Bronchial epithelial cell (primary cell): ENCODE data around the gene EDN2. TPM values are rescaled to one million over a fixed set of nuclear protein-coding genes. Genes with fewer than 3 reads are reported as not detected.

Experiments
- DNase-seq: peaks from one replicate; pipeline ENCODE4 v3.0.0-alpha.2; 2010; ENCODE audit warnings: low read depth
- FAIRE-seq: peaks from 2 replicates; lab custom pipeline; 2011; peaks lifted over from hg19 to GRCh38; lab: Jason Lieb, UNC
- H3K27me3 ChIP-seq: 2 replicates; pipeline ENCODE4 v1.5.1; 2011; ENCODE audit warnings: low read length; ENCODE audit not compliant: control insufficient read depth, insufficient read depth
- H3K36me3 ChIP-seq: 2 replicates; pipeline ENCODE4 v1.5.1; 2011; ENCODE audit warnings: low read length; ENCODE audit not compliant: control insufficient read depth, insufficient read depth
- H3K4me3 ChIP-seq: 2 replicates; pipeline ENCODE4 v1.5.1; 2011; ENCODE audit warnings: mild to moderate bottlenecking, low read depth, low read length, control low read depth
- CTCF ChIP-seq: IDR thresholded peaks from 2 replicates; pipeline ENCODE4 v1.5.1; 2011; ENCODE audit warnings: mild to moderate bottlenecking, moderate library complexity, low read length, control low read depth, inconsistent platforms; ENCODE audit not compliant: insufficient read depth, severe bottlenecking
- total RNA-seq: library from RNA; depleted of rRNA; stranded (reverse); fragments of >200 nt; gene quantifications from 2 replicates; pipeline ENCODE4 v1.2.1, GENCODE V29; 2014

EDN2 gene
- total RNA-seq, 1 donor from 2014 or later: 1.6 TPM

- TF ChIP-seq CTCF: no peak
- FAIRE-seq (no peak), DNase-seq (no peak)
- H3K4me3 ChIP-seq: no peak overlapping the region
- peaks cover 5% of the 10 kb centered on the region for H3K27me3 ChIP-seq
- H3K36me3 ChIP-seq: no peaks in the 10 kb centered on the region
Observed at GRCh38 chr1:41449326-41449921, 35.1 kb downstream of the EDN2 start.

GRCh38 chr1:41448821-41449220, 35.7 kb downstream of the EDN2 start:
- no peak for FAIRE-seq
- DNase-seq: no peak
- TF ChIP-seq CTCF: no peak
- Histone ChIP-seq H3K27me3 (peaks cover 5% of the 10 kb centered on the region), H3K36me3 (no peaks in the 10 kb centered on the region), H3K4me3 (no peak overlapping the region)

- no peak overlapping the region for H3K4me3 ChIP-seq
- DNase-seq (peak; percentile 29), FAIRE-seq (no peak)
- peaks cover 5% of the 10 kb centered on the region for H3K27me3 ChIP-seq
- H3K36me3 ChIP-seq: no peaks in the 10 kb centered on the region
- no peak for TF ChIP-seq CTCF
Observed at GRCh38 chr1:41447995-41448770, 36.3 kb downstream of the EDN2 start.

- no peak for TF ChIP-seq CTCF
- FAIRE-seq (no peak), DNase-seq (no peak)
- Histone ChIP-seq H3K27me3 (peaks cover 5% of the 10 kb centered on the region), H3K36me3 (no peaks in the 10 kb centered on the region), H3K4me3 (no peak overlapping the region)
Observed at GRCh38 chr1:41446851-41447610, 37.5 kb downstream of the EDN2 start.

- no peak for TF ChIP-seq CTCF
- DNase-seq: no peak
- FAIRE-seq: no peak
Observed at GRCh38 chr1:41444785-41445184, 39.7 kb downstream of the EDN2 start.

More at GRCh38 chr1:41444785-41445184, 39.7 kb downstream of the EDN2 start:
- Histone ChIP-seq H3K27me3 (peaks cover 5% of the 10 kb centered on the region), H3K4me3 (no peak overlapping the region), H3K36me3 (no peaks in the 10 kb centered on the region)
